ENCODE data around the gene CDCP1. TPM values are rescaled to one million over a fixed set of nuclear protein-coding genes. Genes with fewer than 3 reads are reported as not detected.

Gene CDCP1
- total and polyA plus RNA-seq, 2 donors from 2014 or later = 3.7 to 39.6 TPM

GRCh38 chr3:45103334-45103733, 42.8 kb downstream of the CDCP1 start:
- no peak for DNase-seq

GRCh38 chr3:45100981-45101407, 45.2 kb downstream of the CDCP1 start:
- Histone ChIP-seq H3K4me1 (ENCODE audit: control insufficient read depth in 2 of 3, insufficient read depth in 2 of 3, low read depth in 1 of 3, low read length in 3 of 3) (no peaks in the 10 kb centered on the region), H3K9me3 (ENCODE audit: control insufficient read depth in 2 of 3, insufficient read depth in 1 of 3, low read length in 3 of 3) (no peaks in the 10 kb centered on the region), H3K36me3 (ENCODE audit: control insufficient read depth in 2 of 3, insufficient read depth in 3 of 3, low read length in 3 of 3) (no peaks in the 10 kb centered on the region), H3K9ac (ENCODE audit: low read length in 3 of 3) (no peak overlapping the region), H3K27me3 (ENCODE audit: control insufficient read depth, insufficient read depth, low read length) (no peaks in the 10 kb centered on the region), H3K27ac (ENCODE audit: low read depth in 2 of 2, low read length in 2 of 2) (no peak overlapping the region), H3K4me3 (ENCODE audit: low read length in 3 of 3) (no peak overlapping the region)
- DNase-seq (no peak), FAIRE-seq (no peak)
- no peak for TF ChIP-seq CTCF (IDR thresholded peaks at IDR 0.05; ENCODE audit: borderline replicate concordance, extremely low read depth, insufficient read depth)
- intact Hi-C loops (cut with DNase I) = no loop called here

More at GRCh38 chr3:45103334-45103733, 42.8 kb downstream of the CDCP1 start:
- no peak for FAIRE-seq
- no peaks in the 10 kb centered on the region for H3K4me1 ChIP-seq (ENCODE audit: control insufficient read depth in 2 of 3, insufficient read depth in 2 of 3, low read depth in 1 of 3, low read length in 3 of 3)
- peaks cover 0 to 2% (median 0%) of the 10 kb centered on the region in 3 donors for H3K36me3 ChIP-seq (ENCODE audit: control insufficient read depth in 2 of 3, insufficient read depth in 3 of 3, low read length in 3 of 3)
- no peak overlapping the region for H3K27ac ChIP-seq (ENCODE audit: low read depth in 2 of 2, low read length in 2 of 2)
- H3K27me3 ChIP-seq (ENCODE audit: control insufficient read depth, insufficient read depth, low read length) = no peaks in the 10 kb centered on the region
- no peak overlapping the region for H3K4me3 ChIP-seq (ENCODE audit: low read length in 3 of 3)
- H3K9me3 ChIP-seq (ENCODE audit: control insufficient read depth in 2 of 3, insufficient read depth in 1 of 3, low read length in 3 of 3) = no peaks in the 10 kb centered on the region
- H3K9ac ChIP-seq (ENCODE audit: low read length in 3 of 3) = no peak overlapping the region
- TF ChIP-seq CTCF (IDR thresholded peaks at IDR 0.05; ENCODE audit: borderline replicate concordance, extremely low read depth, insufficient read depth) = no peak
- intact Hi-C loops (cut with DNase I) = no loop called here

- H3K4me3 ChIP-seq (ENCODE audit: low read length in 3 of 3) = no peak overlapping the region
- H3K4me1 ChIP-seq (ENCODE audit: control insufficient read depth in 2 of 3, insufficient read depth in 2 of 3, low read depth in 1 of 3, low read length in 3 of 3) = no peaks in the 10 kb centered on the region
- TF ChIP-seq CTCF (IDR thresholded peaks at IDR 0.05; ENCODE audit: borderline replicate concordance, extremely low read depth, insufficient read depth) = no peak
- H3K9ac ChIP-seq (ENCODE audit: low read length in 3 of 3) = no peak overlapping the region
- no peak overlapping the region for H3K27ac ChIP-seq (ENCODE audit: low read depth in 2 of 2, low read length in 2 of 2)
- DNase-seq (no peak), FAIRE-seq (no peak)
- no peaks in the 10 kb centered on the region for H3K27me3 ChIP-seq (ENCODE audit: control insufficient read depth, insufficient read depth, low read length)
- no peaks in the 10 kb centered on the region for H3K36me3 ChIP-seq (ENCODE audit: control insufficient read depth in 2 of 3, insufficient read depth in 3 of 3, low read length in 3 of 3)
- intact Hi-C loops (cut with DNase I) = no loop called here
- no peaks in the 10 kb centered on the region for H3K9me3 ChIP-seq (ENCODE audit: control insufficient read depth in 2 of 3, insufficient read depth in 1 of 3, low read length in 3 of 3)
Measured at GRCh38 chr3:45098310-45098709, 47.9 kb downstream of the CDCP1 start.

- FAIRE-seq (no peak), DNase-seq (no peak)
- H3K27me3 ChIP-seq (ENCODE audit: control insufficient read depth, insufficient read depth, low read length) = no peaks in the 10 kb centered on the region
- no peaks in the 10 kb centered on the region for H3K9me3 ChIP-seq (ENCODE audit: control insufficient read depth in 2 of 3, insufficient read depth in 1 of 3, low read length in 3 of 3)
- intact Hi-C loops (cut with DNase I) = no loop called here
- no peak for TF ChIP-seq CTCF (IDR thresholded peaks at IDR 0.05; ENCODE audit: borderline replicate concordance, extremely low read depth, insufficient read depth)
- H3K36me3 ChIP-seq (ENCODE audit: control insufficient read depth in 2 of 3, insufficient read depth in 3 of 3, low read length in 3 of 3) = no peaks in the 10 kb centered on the region
- H3K4me3 ChIP-seq (ENCODE audit: low read length in 3 of 3) = no peak overlapping the region
- no peak overlapping the region for H3K27ac ChIP-seq (ENCODE audit: low read depth in 2 of 2, low read length in 2 of 2)
- H3K9ac ChIP-seq (ENCODE audit: low read length in 3 of 3) = no peak overlapping the region
- no peaks in the 10 kb centered on the region for H3K4me1 ChIP-seq (ENCODE audit: control insufficient read depth in 2 of 3, insufficient read depth in 2 of 3, low read depth in 1 of 3, low read length in 3 of 3)
Measured at GRCh38 chr3:45097296-45097883, 48.8 kb downstream of the CDCP1 start.
